ENCODE results near the gene ACIN1. TPM values are rescaled to one million over a fixed set of nuclear protein-coding genes. Genes with fewer than 3 reads are reported as not detected.
A peak's percentile ranks its signal among the peaks of the same experiment; 100 is the strongest.

ACIN1 gene
- total and polyA plus RNA-seq, 9 of the 15 experiments (the other 6 are each of a cell fraction or from before 2014, with no cell fraction given): 5.0 to 196 (median 129) TPM

DNA sequence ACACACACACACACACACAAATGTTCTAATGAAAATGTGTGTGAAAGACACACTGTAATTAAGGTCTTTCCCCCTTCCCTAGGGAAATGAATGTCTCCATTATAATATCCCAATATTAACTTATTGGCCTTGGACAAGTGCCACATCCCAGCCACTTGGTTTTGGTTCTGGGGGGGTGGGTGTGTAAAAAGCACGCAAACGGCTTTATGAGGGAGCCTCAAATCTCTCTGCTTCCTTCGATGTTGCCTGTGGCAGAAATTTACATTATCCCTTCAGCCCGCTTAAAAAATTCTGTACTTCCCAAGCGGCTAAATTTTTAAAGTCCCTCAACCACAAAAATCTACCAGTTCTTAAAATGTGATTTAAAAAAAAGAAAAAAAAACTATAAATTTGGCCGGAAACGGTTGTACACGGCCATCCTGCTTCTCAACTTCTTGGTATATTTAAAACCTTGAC is 85.4 kb downstream of the ACIN1 start:
- Histone ChIP-seq H3K4me3 (peak overlapping the region; percentile 43), H3K9me3 (replicated peaks; ENCODE audit: control insufficient read depth, insufficient read depth, low read depth, low read length) (no peaks in the 10 kb centered on the region), H3K27me3 (ENCODE audit: control insufficient read depth in 2 of 2, insufficient read depth in 2 of 2, low read length in 2 of 2) (no peaks in the 10 kb centered on the region), H3K9me1 (ENCODE audit: control insufficient read depth, insufficient read depth, low read length) (no peaks in the 10 kb centered on the region), H3K36me3 (ENCODE audit: control insufficient read depth, insufficient read depth, low read length) (no peaks in the 10 kb centered on the region), H3K79me2 (ENCODE audit: control insufficient read depth, insufficient read depth, low read length) (peaks cover 43% of the 10 kb centered on the region), H2AFZ (ENCODE audit: low read depth, low read length) (peak overlapping the region; percentile 75), H3K4me2 (ENCODE audit: insufficient read depth, low read length) (peak overlapping the region; percentile 84), H4K20me1 (replicated peaks; ENCODE audit: control insufficient read depth, insufficient read depth, low read length) (no peaks in the 10 kb centered on the region), H3K27ac (ENCODE audit: extremely low read depth, low read depth, low read length) (peak overlapping the region; percentile 97), H3K4me1 (replicated peaks in 1 of 2; ENCODE audit: control insufficient read depth in 2 of 2, insufficient read depth in 2 of 2, low read length in 2 of 2) (peaks cover 24 to 40% of the 10 kb centered on the region in 2 experiments), H3K9ac (ENCODE audit: insufficient read depth in 1 of 2, low read depth in 2 of 2, low read length in 2 of 2) (peak overlapping the region; percentile 71 to 92; a peak in 3 of 4 replicates)
- POLR2A ChIA-PET: interaction anchor here (0.7 to 4.0 kb wide), 4 partner anchors 13 to 243 kb away, joined by 3 to 65 read pairs (median 4); partner anchors contain the start of genes OXA1L and PSMB5
- intact Hi-C loops (cut with micrococcal nuclease) (no loop called here), in situ Hi-C loops (cut with MboI) (no loop called here)
- TSS peak; percentile 83 for BruUV-seq (replicated peaks)
- CTCF ChIA-PET (ENCODE audit: low intra/inter-chr PET ratio): no interaction called here
- DNase-seq (ENCODE audit: extremely low read depth in 1 of 4, low spot score in 3 of 4) (peak in 1 of 4 experiments; percentile 49), ATAC-seq (no peak), FAIRE-seq (no peak)
- WGBS (ENCODE audit: insufficient coverage, low coverage, missing lambda C conversion rate): 0% methylated on average over 8 of the region's 8 CpGs
- TF ChIP-seq ZNF311 (CRISPR knock-in tag; IDR thresholded peaks at IDR 0.05): 0 out of 2 replicates have a peak, but pooled peaks have one; percentile 31
- no peak for TF ChIP-seq RBM22 (IDR thresholded peaks at IDR 0.05; ENCODE audit: low read depth, low read length, poor library complexity, severe bottlenecking)
- TF ChIP-seq ZNF76 (CRISPR knock-in tag; IDR thresholded peaks at IDR 0.05; ENCODE audit: borderline replicate concordance): no peak
- TF ChIP-seq PTBP1 (IDR thresholded peaks at IDR 0.05; ENCODE audit: low read depth, low read length): no peak
- peak; percentile 40; the same call in 1 of the 2 replicates for TF ChIP-seq NBN (IDR thresholded peaks at IDR 0.05; ENCODE audit: low read depth)
- TF ChIP-seq ZNF347 (CRISPR knock-in tag; IDR thresholded peaks at IDR 0.05; ENCODE audit: low read depth): no peak
- TF ChIP-seq ZNF165 (CRISPR knock-in tag; IDR thresholded peaks at IDR 0.05; ENCODE audit: borderline replicate concordance): no peak
- TF ChIP-seq HMG20B (CRISPR knock-in tag; IDR thresholded peaks at IDR 0.05): no peak
- peak; percentile 40; the same call in 1 of the 2 replicates for TF ChIP-seq ELF1 (tag; IDR thresholded peaks at IDR 0.05)
- TF ChIP-seq, protein P1, sequence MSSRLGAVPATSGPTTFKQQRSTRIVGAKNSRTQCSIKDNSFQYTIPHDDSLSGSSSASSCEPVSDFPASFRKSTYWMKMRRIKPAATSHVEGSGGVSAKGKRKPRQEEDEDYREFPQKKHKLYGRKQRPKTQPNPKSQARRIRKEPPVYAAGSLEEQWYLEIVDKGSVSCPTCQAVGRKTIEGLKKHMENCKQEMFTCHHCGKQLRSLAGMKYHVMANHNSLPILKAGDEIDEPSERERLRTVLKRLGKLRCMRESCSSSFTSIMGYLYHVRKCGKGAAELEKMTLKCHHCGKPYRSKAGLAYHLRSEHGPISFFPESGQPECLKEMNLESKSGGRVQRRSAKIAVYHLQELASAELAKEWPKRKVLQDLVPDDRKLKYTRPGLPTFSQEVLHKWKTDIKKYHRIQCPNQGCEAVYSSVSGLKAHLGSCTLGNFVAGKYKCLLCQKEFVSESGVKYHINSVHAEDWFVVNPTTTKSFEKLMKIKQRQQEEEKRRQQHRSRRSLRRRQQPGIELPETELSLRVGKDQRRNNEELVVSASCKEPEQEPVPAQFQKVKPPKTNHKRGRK (tag; IDR thresholded peaks at IDR 0.05): no peak
- TF ChIP-seq RBM34 (IDR thresholded peaks at IDR 0.05; ENCODE audit: borderline replicate concordance, insufficient read depth, low read length): no peak
- no peak for TF ChIP-seq YBX1 (IDR thresholded peaks at IDR 0.05)
- no peak for TF ChIP-seq ERF (CRISPR knock-in tag; IDR thresholded peaks at IDR 0.05)
- no peak for TF ChIP-seq MTF1 (CRISPR knock-in tag; IDR thresholded peaks at IDR 0.05; ENCODE audit: borderline replicate concordance)
- TF ChIP-seq ATF7 (IDR thresholded peaks at IDR 0.05): no peak
- TF ChIP-seq PHF21A (IDR thresholded peaks at IDR 0.05; ENCODE audit: borderline replicate concordance, low read depth): no peak
- TF ChIP-seq HNRNPH1 (optimal IDR thresholded peaks at IDR 0.05; ENCODE audit: low read depth, low read length): no peak
- TF ChIP-seq TBP (optimal IDR thresholded peaks at IDR 0.05; ENCODE audit: low read depth, low read length): no peak
- no peak for TF ChIP-seq MYNN (IDR thresholded peaks at IDR 0.05)
- TF ChIP-seq MYNN (CRISPR knock-in tag; IDR thresholded peaks at IDR 0.05): no peak
- no peak for TF ChIP-seq FOXP1 (CRISPR knock-in tag; IDR thresholded peaks at IDR 0.05)
- TF ChIP-seq GABPA (tag; conservative IDR thresholded peaks at IDR 0.05; ENCODE audit: low read depth): peak; percentile 45; the same call in 1 of the 2 replicates
- no peak for TF ChIP-seq ZNF778 (CRISPR knock-in tag; IDR thresholded peaks at IDR 0.05)
- TF ChIP-seq, protein P2, sequence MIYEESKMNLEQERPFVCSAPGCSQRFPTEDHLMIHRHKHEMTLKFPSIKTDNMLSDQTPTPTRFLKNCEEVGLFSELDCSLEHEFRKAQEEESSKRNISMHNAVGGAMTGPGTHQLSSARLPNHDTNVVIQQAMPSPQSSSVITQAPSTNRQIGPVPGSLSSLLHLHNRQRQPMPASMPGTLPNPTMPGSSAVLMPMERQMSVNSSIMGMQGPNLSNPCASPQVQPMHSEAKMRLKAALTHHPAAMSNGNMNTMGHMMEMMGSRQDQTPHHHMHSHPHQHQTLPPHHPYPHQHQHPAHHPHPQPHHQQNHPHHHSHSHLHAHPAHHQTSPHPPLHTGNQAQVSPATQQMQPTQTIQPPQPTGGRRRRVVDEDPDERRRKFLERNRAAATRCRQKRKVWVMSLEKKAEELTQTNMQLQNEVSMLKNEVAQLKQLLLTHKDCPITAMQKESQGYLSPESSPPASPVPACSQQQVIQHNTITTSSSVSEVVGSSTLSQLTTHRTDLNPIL (CRISPR knock-in tag; IDR thresholded peaks at IDR 0.05): no peak

All from K562 (cell line).